Esophagus muscularis mucosa (tissue), 4 donors: ENCODE measurements around the gene ESYT3. TPM values are rescaled to one million over a fixed set of nuclear protein-coding genes. Genes with fewer than 3 reads are reported as not detected.
"Not testable (repeated sequence)": the region's sequence is repeated elsewhere in the genome, so short reads cannot be mapped to it uniquely, and the experiment has no call there.

Experiments
- DNase-seq: peaks from one replicate; pipeline ENCODE4 v3.0.0-alpha.2; 2017; ENCODE audit errors: extremely low spot score
- H3K27ac ChIP-seq, 4 donors: fragments of 200-600 bp; sonication (generic); replicated peaks in 1 of 4; 1 replicate in 3 of 4; 2 replicates in 1 of 4; pipeline ENCODE4 v1.5.1; 2016 to 2019; ENCODE audit warnings: mild to moderate bottlenecking in 1 of 4
- H3K27me3 ChIP-seq, 4 donors: fragments of 200-600 bp; sonication (generic); one replicate each; pipeline versions ENCODE4 v1.5.1 to v1.6.0; 2016 to 2019
- H3K36me3 ChIP-seq, 4 donors: fragments of 200-600 bp; sonication (generic); one replicate each; pipeline ENCODE4 v1.5.1; 2016 to 2019
- H3K4me1 ChIP-seq, 4 donors: fragments of 200-600 bp; sonication (generic); one replicate each; pipeline ENCODE4 v1.5.1; 2016 to 2019
- H3K4me3 ChIP-seq, 4 donors: fragments of 200-600 bp; sonication (generic); 1 replicate in 2 of 4; 2 replicates in 2 of 4; pipeline ENCODE4 v1.5.1; 2016 to 2019; ENCODE audit warnings: mild to moderate bottlenecking in 4 of 4, moderate library complexity in 1 of 4
- H3K9me3 ChIP-seq, 4 donors: fragments of 200-600 bp; sonication (generic); 1 replicate in 3 of 4; 2 replicates in 1 of 4; pipeline ENCODE4 v1.5.1; 2016 to 2019
- CTCF ChIP-seq, 3 experiments: fragments of 200-600 bp in 2 of 3; fragments of 450-650 bp in 1 of 3; sonication (generic) in 2 of 3; IDR thresholded peaks; one replicate each; pipeline ENCODE4 v1.5.1; 2017 to 2019; ENCODE audit warnings: antibody characterized with exemption in 3 of 3, mild to moderate bottlenecking in 2 of 3, moderate library complexity in 1 of 3
- EP300 ChIP-seq: sonication (generic); formaldehyde crosslinking; IDR thresholded peaks from one replicate; pipeline ENCODE4 v1.6.1; 2017; ENCODE audit warnings: antibody characterized with exemption
- POLR2A ChIP-seq: fragments of 450-650 bp; IDR thresholded peaks from one replicate; pipeline ENCODE4 v1.6.1; 2017; ENCODE audit warnings: antibody characterized with exemption, moderate library complexity, mild to moderate bottlenecking, low read depth
- POLR2AphosphoS5 ChIP-seq, 2 donors: sonication (generic); formaldehyde crosslinking; IDR thresholded peaks; one replicate each; pipeline ENCODE4 v1.6.1; 2017; ENCODE audit warnings: antibody characterized with exemption in 2 of 2
- WGBS: methylation state at CpG from one replicate; pipeline ENCODE4 v1.1.5; 2018; 5-methylcytosine and 5-hydroxymethylcytosine counted together
- intact Hi-C: fragments of 100-400 bp; cut with DNase I; formaldehyde crosslinking; loops from one replicate; pipeline ENCODE4 v1.15.1; 2023
- total RNA-seq, 4 donors: library from RNA; depleted of rRNA; stranded (reverse); fragments of >200 nt; gene quantifications; one replicate each; pipeline versions ENCODE4 v1.1.0 to v1.2.1, GENCODE V29; 2016

ESYT3 gene
- total RNA-seq, 4 donors from 2014 or later: 0.45 to 1.1 (median 0.83) TPM; not detected in 1

- 81% methylated on average over 6 of the region's 6 CpGs for WGBS
- Histone ChIP-seq H3K4me3 (no peak overlapping the region), H3K36me3 (no peaks in the 10 kb centered on the region), H3K27me3 (no peaks in the 10 kb centered on the region), H3K4me1 (no peaks in the 10 kb centered on the region), H3K27ac (no peak overlapping the region), H3K9me3 (no peaks in the 10 kb centered on the region)
- no peak for DNase-seq
- no peak for TF ChIP-seq POLR2A
- no peak for TF ChIP-seq EP300
- TF ChIP-seq CTCF (IDR thresholded peaks at IDR 0.05): no peak
- TF ChIP-seq POLR2AphosphoS5 (IDR thresholded peaks at IDR 0.05): no peak
- intact Hi-C loops: no loop called here
Observed at GRCh38 chr3:138474163-138474562, 39.7 kb downstream of the ESYT3 start.

GRCh38 chr3:138476526-138476925 lies 42.1 kb downstream of the ESYT3 start:
- Histone ChIP-seq H3K4me1 (no peaks in the 10 kb centered on the region), H3K36me3 (no peaks in the 10 kb centered on the region), H3K4me3 (no peak overlapping the region), H3K9me3 (no peaks in the 10 kb centered on the region), H3K27ac (no peak overlapping the region), H3K27me3 (no peaks in the 10 kb centered on the region)
- intact Hi-C loops: no loop called here
- DNase-seq: no peak
- WGBS: 90% methylated on average over 2 of the region's 2 CpGs
- TF ChIP-seq CTCF (IDR thresholded peaks at IDR 0.05): no peak
- TF ChIP-seq POLR2A: no peak
- TF ChIP-seq EP300: no peak
- no peak for TF ChIP-seq POLR2AphosphoS5 (IDR thresholded peaks at IDR 0.05)

- no peak overlapping the region for H3K27ac ChIP-seq
- H3K27me3 ChIP-seq: no peaks in the 10 kb centered on the region
- intact Hi-C loops: no loop called here
- TF ChIP-seq EP300 (no peak), POLR2A (no peak), CTCF (IDR thresholded peaks at IDR 0.05) (no peak), POLR2AphosphoS5 (IDR thresholded peaks at IDR 0.05) (no peak)
- no peaks in the 10 kb centered on the region for H3K9me3 ChIP-seq
- no peak overlapping the region for H3K4me3 ChIP-seq
- H3K36me3 ChIP-seq: no peaks in the 10 kb centered on the region
- H3K4me1 ChIP-seq: no peaks in the 10 kb centered on the region
- no peak for DNase-seq
Observed at GRCh38 chr3:138477120-138477519, 42.7 kb downstream of the ESYT3 start.

GRCh38 chr3:138477801-138478200 lies 43.4 kb downstream of the ESYT3 start:
- Histone ChIP-seq H3K9me3 (no peaks in the 10 kb centered on the region), H3K4me3 (no peak overlapping the region), H3K36me3 (no peaks in the 10 kb centered on the region), H3K4me1 (no peaks in the 10 kb centered on the region), H3K27me3 (no peaks in the 10 kb centered on the region), H3K27ac (no peak overlapping the region)
- 94% methylated on average over 3 of the region's 3 CpGs for WGBS
- TF ChIP-seq EP300 (no peak), POLR2AphosphoS5 (IDR thresholded peaks at IDR 0.05) (no peak), POLR2A (no peak), CTCF (IDR thresholded peaks at IDR 0.05) (no peak)
- DNase-seq: no peak
- intact Hi-C loops: no loop called here

GRCh38 chr3:138479438-138479863 lies 45.0 kb downstream of the ESYT3 start:
- no peak for DNase-seq
- Histone ChIP-seq H3K4me1 (no peaks in the 10 kb centered on the region), H3K9me3 (no peaks in the 10 kb centered on the region), H3K27me3 (no peaks in the 10 kb centered on the region), H3K36me3 (no peaks in the 10 kb centered on the region), H3K4me3 (no peak overlapping the region), H3K27ac (no peak overlapping the region)
- intact Hi-C loops: no loop called here
- TF ChIP-seq POLR2AphosphoS5 (IDR thresholded peaks at IDR 0.05) (no peak), EP300 (no peak), POLR2A (no peak), CTCF (IDR thresholded peaks at IDR 0.05) (peak; percentile 14 to 28 (median 19))
- WGBS: 53% methylated on average over 4 of the region's 4 CpGs

GRCh38 chr3:138484672-138485071 lies 50.3 kb downstream of the ESYT3 start:
- DNase-seq, H3K4me1 ChIP-seq, intact Hi-C loops, H3K36me3 ChIP-seq, H3K27me3 ChIP-seq, H3K27ac ChIP-seq, H3K4me3 ChIP-seq: not testable (repeated sequence)
- H3K9me3 ChIP-seq: peaks cover 0 to 36% (median 22%) of the 10 kb centered on the region in 4 donors
- WGBS: 96% methylated on average over 10 of the region's 17 CpGs

- DNase-seq, H3K27ac ChIP-seq, intact Hi-C loops, H3K4me3 ChIP-seq, H3K36me3 ChIP-seq, H3K4me1 ChIP-seq, H3K27me3 ChIP-seq: not testable (repeated sequence)
- peaks cover 0 to 36% (median 22%) of the 10 kb centered on the region in 4 donors for H3K9me3 ChIP-seq
- 97% methylated on average over 6 of the region's 6 CpGs for WGBS
Observed at GRCh38 chr3:138486580-138486979, 52.2 kb downstream of the ESYT3 start.
